B cell (primary cell): Measurements from ENCODE around the gene FBXL13.
"Not testable (repeated sequence)": the region's sequence is repeated elsewhere in the genome, so short reads cannot be mapped to it uniquely, and the experiment has no call there.

Source experiments
- CTCF ChIP-seq: fragments of 200-600 bp; IDR thresholded peaks from one replicate; pipeline ENCODE4 v1.8.0; 2022; ENCODE audit warnings: antibody characterized with exemption, mild to moderate bottlenecking
- EZH2 ChIP-seq: IDR thresholded peaks from 2 replicates; pipeline ENCODE4 v1.6.1; 2012; ENCODE audit warnings: borderline replicate concordance, low read depth, mild to moderate bottlenecking, moderate library complexity, low read length; ENCODE audit not compliant: insufficient read depth, poor library complexity, severe bottlenecking

- TF ChIP-seq CTCF, EZH2: not testable (repeated sequence)
These were observed 284.1 kb downstream of the FBXL13 start for GRCh38 chr7:102790364-102791100.
